Measurements from ENCODE around the gene CMTM4.

CMTM4 gene

GRCh38 chr16:66641387-66641786 is 55.2 kb downstream of the CMTM4 start:
- no peak overlapping the region for H3K4me3 ChIP-seq (ENCODE audit: low read depth, low read length)
- in situ Hi-C loops (cut with HindIII; ENCODE audit: low sequenced_read_pairs), result no loop called here
- no peak for DNase-seq (ENCODE audit: low read depth)
- no peak for TF ChIP-seq CTCF (IDR thresholded peaks at IDR 0.05; ENCODE audit: low read depth, low read length, missing control alignments)

GRCh38 chr16:66640724-66641314 is 55.7 kb downstream of the CMTM4 start:
- no peak for TF ChIP-seq CTCF (IDR thresholded peaks at IDR 0.05; ENCODE audit: low read depth, low read length, missing control alignments)
- in situ Hi-C loops (cut with HindIII; ENCODE audit: low sequenced_read_pairs), result no loop called here
- no peak for DNase-seq (ENCODE audit: low read depth)
- H3K4me3 ChIP-seq (ENCODE audit: low read depth, low read length), result no peak overlapping the region

- no peak overlapping the region for H3K4me3 ChIP-seq (ENCODE audit: low read depth, low read length)
- DNase-seq (ENCODE audit: low read depth), result no peak
- no peak for TF ChIP-seq CTCF (IDR thresholded peaks at IDR 0.05; ENCODE audit: low read depth, low read length, missing control alignments)
- in situ Hi-C loops (cut with HindIII; ENCODE audit: low sequenced_read_pairs), result no loop called here
Measured at GRCh38 chr16:66639091-66639885, 57.3 kb downstream of the CMTM4 start.

GRCh38 chr16:66637806-66638205 is 58.7 kb downstream of the CMTM4 start:
- no peak for TF ChIP-seq CTCF (IDR thresholded peaks at IDR 0.05; ENCODE audit: low read depth, low read length, missing control alignments)
- in situ Hi-C loops (cut with HindIII; ENCODE audit: low sequenced_read_pairs), result no loop called here
- no peak for DNase-seq (ENCODE audit: low read depth)
- H3K4me3 ChIP-seq (ENCODE audit: low read depth, low read length), result no peak overlapping the region

GRCh38 chr16:66636199-66636598 is 60.3 kb downstream of the CMTM4 start:
- no peak for DNase-seq (ENCODE audit: low read depth)
- no peak overlapping the region for H3K4me3 ChIP-seq (ENCODE audit: low read depth, low read length)
- in situ Hi-C loops (cut with HindIII; ENCODE audit: low sequenced_read_pairs), result no loop called here
- no peak for TF ChIP-seq CTCF (IDR thresholded peaks at IDR 0.05; ENCODE audit: low read depth, low read length, missing control alignments)

- in situ Hi-C loops (cut with HindIII; ENCODE audit: low sequenced_read_pairs), result no loop called here
- no peak for DNase-seq (ENCODE audit: low read depth)
- no peak overlapping the region for H3K4me3 ChIP-seq (ENCODE audit: low read depth, low read length)
- no peak for TF ChIP-seq CTCF (IDR thresholded peaks at IDR 0.05; ENCODE audit: low read depth, low read length, missing control alignments)
Measured at GRCh38 chr16:66635406-66635805, 61.1 kb downstream of the CMTM4 start.

Measured in astrocyte of the cerebellum (primary cell).